ENCODE measurements around the gene PARD3. TPM values are rescaled to one million over a fixed set of nuclear protein-coding genes. Genes with fewer than 3 reads are reported as not detected.

The PARD3 gene
- total and polyA plus RNA-seq, 10 of the 15 experiments (the other 5 are each of a cell fraction or from before 2014, with no cell fraction given) = 2.6 to 43.1 (median 13.9) TPM

DNA sequence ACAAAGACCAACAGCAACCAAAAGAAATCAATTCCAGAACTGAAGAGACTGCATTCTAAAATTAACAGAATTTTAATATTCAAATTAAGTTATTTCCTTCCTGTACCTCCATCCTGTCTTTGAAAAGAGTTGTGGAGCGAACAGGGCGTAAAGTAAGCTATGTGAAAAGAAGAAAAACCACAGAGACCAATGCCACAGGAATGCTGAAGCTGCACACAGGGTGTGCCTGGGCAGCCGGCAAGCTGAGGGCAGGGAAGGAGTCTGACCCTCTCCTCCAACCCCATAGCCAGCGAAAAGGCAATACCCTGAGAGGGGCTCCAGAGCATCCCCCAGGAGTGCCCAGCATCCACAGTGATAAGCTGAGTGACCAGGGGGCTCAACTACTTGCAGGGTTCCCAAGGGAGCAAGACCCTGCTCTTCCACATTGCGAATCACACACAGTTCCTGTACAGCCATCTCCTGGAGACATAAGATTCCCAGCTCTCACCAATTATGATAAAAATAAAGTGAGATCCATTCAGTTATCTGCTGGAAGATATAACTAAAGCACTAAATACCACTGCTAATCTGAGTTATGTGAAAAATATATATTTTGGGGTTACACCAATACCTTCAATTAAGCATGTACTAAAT lies 93.8 kb downstream of the PARD3 start:
- TF ChIP-seq RAD51 (IDR thresholded peaks at IDR 0.05) = no peak
- no peak for TF ChIP-seq PML (IDR thresholded peaks at IDR 0.05; ENCODE audit: low read length)
- no peak for TF ChIP-seq NR2C1 (IDR thresholded peaks at IDR 0.05)
- ChIA-PET RAD21 (ENCODE audit: unreplicated experiment) (interaction anchor here (0.9 to 1.6 kb wide), 5 partner anchors 11 to 102 kb away, joined by 3 to 6 read pairs (median 3); no protein-coding TSS in a partner anchor), SMC1A (ENCODE audit: uncharacterized antibody, unreplicated experiment) (interaction anchor here (0.7 to 6.8 kb wide), 12 partner anchors 9 to 273 kb away, joined by 3 to 54 read pairs (median 4); no protein-coding TSS in a partner anchor), CTCF (interaction anchor here (0.7 to 5.8 kb wide), 12 partner anchors 11 to 273 kb away, joined by 3 to 80 read pairs (median 3); no protein-coding TSS in a partner anchor), POLR2A (interaction anchor here (0.5 to 1.0 kb wide), 3 partner anchors 15 to 179 kb away, joined by 3 to 7 read pairs (median 3); no protein-coding TSS in a partner anchor)
- Histone ChIP-seq H3K27me3 (replicated peaks in 1 of 2; ENCODE audit: control insufficient read depth in 2 of 2, insufficient read depth in 2 of 2, low read length in 1 of 2) (no peaks in the 10 kb centered on the region), H3K4me1 (ENCODE audit: control insufficient read depth, insufficient read depth, low read length) (no peaks in the 10 kb centered on the region), H3K79me2 (ENCODE audit: control insufficient read depth, insufficient read depth, low read length) (no peaks in the 10 kb centered on the region), H4K20me1 (ENCODE audit: control insufficient read depth, insufficient read depth) (no peaks in the 10 kb centered on the region), H3K36me3 (ENCODE audit: control insufficient read depth in 2 of 2, insufficient read depth in 2 of 2, low read length in 1 of 2) (no peaks in the 10 kb centered on the region; a peak in 1 of 4 replicates), H3K4me3 (no peak overlapping the region), H3K9me3 (replicated peaks; ENCODE audit: control insufficient read depth, insufficient read depth, low read length) (no peaks in the 10 kb centered on the region), H3K9ac (ENCODE audit: control insufficient read depth, insufficient read depth, low read length) (no peak overlapping the region), H3K27ac (ENCODE audit: control insufficient read depth, insufficient read depth) (no peak overlapping the region), H2AFZ (ENCODE audit: control insufficient read depth, low read depth, low read length) (no peak overlapping the region), H3K4me2 (ENCODE audit: control insufficient read depth, insufficient read depth) (no peak overlapping the region)
- intact Hi-C loops (cut with micrococcal nuclease; ENCODE audit: unreplicated experiment) (loop anchor here (5.0 to 10.0 kb wide), 3 partner anchors 54 to 223 kb away; no protein-coding TSS in a partner anchor), in situ Hi-C loops (cut with MboI) (no loop called here)
- WGBS (ENCODE audit: insufficient coverage, insufficient replicate concordance, low lambda C conversion rate, missing lambda C conversion rate) = 29% methylated on average over 5 of the region's 5 CpGs
- no peak for DNase-seq (ENCODE audit: low read depth, low spot score)
- BruUV-seq (replicated peaks) = no TSS peak
- no peak for FAIRE-seq
- ATAC-seq = no peak

DNA sequence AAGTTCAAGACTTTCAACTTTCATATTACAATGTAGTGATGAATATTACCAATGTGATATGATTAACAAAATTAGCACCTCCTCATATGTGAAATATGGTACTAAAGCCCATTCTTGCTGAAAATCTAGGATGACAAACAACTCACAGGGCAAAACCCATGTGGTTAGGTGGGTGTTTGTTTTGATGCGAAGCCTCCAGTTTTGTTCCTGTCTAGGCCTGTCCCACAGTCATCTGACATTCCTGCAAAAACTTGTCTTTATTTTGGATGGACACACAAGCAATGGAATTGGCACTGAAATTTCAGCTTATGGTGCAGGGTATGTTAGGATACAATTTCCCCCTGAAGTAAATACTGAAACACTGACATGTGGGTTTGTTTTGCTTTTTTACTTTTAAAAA lies 95.3 kb downstream of the PARD3 start:
- POLR2A ChIA-PET = interaction anchor here (0.7 kb wide), 1 partner anchor 410 kb away, joined by 15 read pairs; no protein-coding TSS in a partner anchor
- Histone ChIP-seq H3K79me2 (ENCODE audit: control insufficient read depth, insufficient read depth, low read length) (no peaks in the 10 kb centered on the region), H3K36me3 (ENCODE audit: control insufficient read depth in 2 of 2, insufficient read depth in 2 of 2, low read length in 1 of 2) (no peaks in the 10 kb centered on the region; a peak in 1 of 4 replicates), H3K9me3 (replicated peaks; ENCODE audit: control insufficient read depth, insufficient read depth, low read length) (no peaks in the 10 kb centered on the region), H3K27ac (ENCODE audit: control insufficient read depth, insufficient read depth) (no peak overlapping the region), H3K9ac (ENCODE audit: control insufficient read depth, insufficient read depth, low read length) (no peak overlapping the region), H3K27me3 (replicated peaks in 1 of 2; ENCODE audit: control insufficient read depth in 2 of 2, insufficient read depth in 2 of 2, low read length in 1 of 2) (no peaks in the 10 kb centered on the region), H4K20me1 (ENCODE audit: control insufficient read depth, insufficient read depth) (no peaks in the 10 kb centered on the region), H2AFZ (ENCODE audit: control insufficient read depth, low read depth, low read length) (no peak overlapping the region), H3K4me3 (no peak overlapping the region), H3K4me2 (ENCODE audit: control insufficient read depth, insufficient read depth) (no peak overlapping the region), H3K4me1 (ENCODE audit: control insufficient read depth, insufficient read depth, low read length) (no peaks in the 10 kb centered on the region)
- WGBS (ENCODE audit: insufficient coverage, insufficient replicate concordance, low lambda C conversion rate, missing lambda C conversion rate) = 59% methylated on average over 1 of the region's 1 CpG
- CTCF ChIA-PET = no interaction called here
- FAIRE-seq (no peak), DNase-seq (ENCODE audit: low read depth, low spot score) (no peak), ATAC-seq (no peak)
- in situ Hi-C loops (cut with MboI) = no loop called here
- TF ChIP-seq TCF12 (IDR thresholded peaks at IDR 0.05; ENCODE audit: low read depth, low read length) (no peak), NFYB (IDR thresholded peaks at IDR 0.05; ENCODE audit: insufficient read depth, low read depth, low read length) (no peak), SMAD5 (IDR thresholded peaks at IDR 0.05; ENCODE audit: low read depth) (no peak), NFIC (IDR thresholded peaks at IDR 0.05; ENCODE audit: low read depth, low read length) (no peak), EP300 (IDR thresholded peaks at IDR 0.05; ENCODE audit: borderline replicate concordance in 1 of 2, control insufficient read depth in 1 of 2, low read depth in 2 of 2, low read length in 2 of 2) (no peak), TARDBP (IDR thresholded peaks at IDR 0.05; ENCODE audit: borderline replicate concordance) (no peak)
- TF ChIP-seq, protein P1, sequence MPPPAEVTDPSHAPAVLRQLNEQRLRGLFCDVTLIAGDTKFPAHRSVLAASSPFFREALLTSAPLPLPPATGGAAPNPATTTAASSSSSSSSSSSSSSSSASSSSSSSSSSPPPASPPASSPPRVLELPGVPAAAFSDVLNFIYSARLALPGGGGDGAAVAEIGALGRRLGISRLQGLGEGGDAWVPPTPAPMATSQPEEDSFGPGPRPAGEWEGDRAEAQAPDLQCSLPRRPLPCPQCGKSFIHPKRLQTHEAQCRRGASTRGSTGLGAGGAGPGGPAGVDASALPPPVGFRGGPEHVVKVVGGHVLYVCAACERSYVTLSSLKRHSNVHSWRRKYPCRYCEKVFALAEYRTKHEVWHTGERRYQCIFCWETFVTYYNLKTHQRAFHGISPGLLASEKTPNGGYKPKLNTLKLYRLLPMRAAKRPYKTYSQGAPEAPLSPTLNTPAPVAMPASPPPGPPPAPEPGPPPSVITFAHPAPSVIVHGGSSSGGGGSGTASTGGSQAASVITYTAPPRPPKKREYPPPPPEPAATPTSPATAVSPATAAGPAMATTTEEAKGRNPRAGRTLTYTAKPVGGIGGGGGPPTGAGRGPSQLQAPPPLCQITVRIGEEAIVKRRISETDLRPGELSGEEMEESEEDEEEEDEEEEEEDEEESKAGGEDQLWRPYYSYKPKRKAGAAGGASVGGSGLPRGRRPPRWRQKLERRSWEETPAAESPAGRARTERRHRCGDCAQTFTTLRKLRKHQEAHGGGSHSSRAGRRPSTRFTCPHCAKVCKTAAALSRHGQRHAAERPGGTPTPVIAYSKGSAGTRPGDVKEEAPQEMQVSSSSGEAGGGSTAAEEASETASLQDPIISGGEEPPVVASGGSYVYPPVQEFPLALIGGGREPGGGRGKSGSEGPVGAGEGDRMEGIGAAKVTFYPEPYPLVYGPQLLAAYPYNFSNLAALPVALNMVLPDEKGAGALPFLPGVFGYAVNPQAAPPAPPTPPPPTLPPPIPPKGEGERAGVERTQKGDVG (CRISPR knock-in tag; IDR thresholded peaks at IDR 0.05) = no peak
- TF ChIP-seq, protein P2, sequence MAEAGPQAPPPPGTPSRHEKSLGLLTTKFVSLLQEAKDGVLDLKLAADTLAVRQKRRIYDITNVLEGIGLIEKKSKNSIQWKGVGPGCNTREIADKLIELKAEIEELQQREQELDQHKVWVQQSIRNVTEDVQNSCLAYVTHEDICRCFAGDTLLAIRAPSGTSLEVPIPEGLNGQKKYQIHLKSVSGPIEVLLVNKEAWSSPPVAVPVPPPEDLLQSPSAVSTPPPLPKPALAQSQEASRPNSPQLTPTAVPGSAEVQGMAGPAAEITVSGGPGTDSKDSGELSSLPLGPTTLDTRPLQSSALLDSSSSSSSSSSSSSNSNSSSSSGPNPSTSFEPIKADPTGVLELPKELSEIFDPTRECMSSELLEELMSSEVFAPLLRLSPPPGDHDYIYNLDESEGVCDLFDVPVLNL (IDR thresholded peaks at IDR 0.05; ENCODE audit: low read depth, low read length) = no peak
- RAD21 ChIA-PET (ENCODE audit: unreplicated experiment) = no interaction called here
- no TSS peak for BruUV-seq (replicated peaks)
- intact Hi-C loops (cut with micrococcal nuclease; ENCODE audit: unreplicated experiment) = loop anchor here (5.0 to 10.0 kb wide), 3 partner anchors 52 to 225 kb away; no protein-coding TSS in a partner anchor
- SMC1A ChIA-PET (ENCODE audit: uncharacterized antibody, unreplicated experiment) = interaction anchor here (2.3 kb wide), 1 partner anchor 13 kb away, joined by 6 read pairs; no protein-coding TSS in a partner anchor

All from GM12878 (cell line).